Measurements from ENCODE around the gene RBPJ.

RBPJ gene

DNA sequence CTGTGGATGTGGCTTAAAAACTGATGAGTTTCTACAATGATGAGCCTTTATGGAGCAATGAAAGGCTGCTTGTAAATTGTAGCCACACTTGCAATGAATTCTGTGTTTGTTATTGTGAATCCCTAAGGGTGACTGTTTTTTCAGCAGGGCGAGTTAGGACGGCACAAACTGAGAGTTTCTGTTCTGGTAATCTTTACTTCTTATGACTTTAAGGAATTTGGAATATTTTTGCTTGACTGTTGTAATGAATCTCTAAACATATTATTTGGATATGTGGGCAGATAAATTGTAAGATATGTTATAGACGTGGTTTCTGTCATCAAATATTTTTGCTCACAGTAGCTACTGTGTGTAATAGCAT, 22.2 kb downstream of the RBPJ start:
- Histone ChIP-seq H3K9ac (ENCODE audit: low read length) (no peak overlapping the region), H3F3A (ENCODE audit: insufficient read depth, low read length) (no peaks in the 10 kb centered on the region), H2AFZ (ENCODE audit: low read length) (no peak overlapping the region), H4K20me1 (ENCODE audit: insufficient read depth, low read length) (no peaks in the 10 kb centered on the region), H3K4me1 (ENCODE audit: insufficient read depth, low read length, severe bottlenecking) (peaks cover 7% of the 10 kb centered on the region), H3K9me3 (ENCODE audit: low read length) (no peaks in the 10 kb centered on the region), H3K4me2 (ENCODE audit: low read length) (no peak overlapping the region), H3K27me3 (ENCODE audit: insufficient read depth, low read length) (no peaks in the 10 kb centered on the region), H3K4me3 (ENCODE audit: low read depth, low read length, poor library complexity, severe bottlenecking) (no peak overlapping the region), H3K9me2 (ENCODE audit: low read depth, low read length) (no peaks in the 10 kb centered on the region), H3K36me3 (ENCODE audit: insufficient read depth, low read length) (no peaks in the 10 kb centered on the region), H3K27ac (ENCODE audit: low read depth, low read length, poor library complexity, severe bottlenecking) (no peak overlapping the region), H3K79me2 (ENCODE audit: insufficient read depth, low read length) (peaks cover 15% of the 10 kb centered on the region; the same call in 1 of the 2 replicates)
- TF ChIP-seq EZH2 (IDR thresholded peaks at IDR 0.05; ENCODE audit: borderline replicate concordance, low read length) = no peak
- TF ChIP-seq, protein P1, sequence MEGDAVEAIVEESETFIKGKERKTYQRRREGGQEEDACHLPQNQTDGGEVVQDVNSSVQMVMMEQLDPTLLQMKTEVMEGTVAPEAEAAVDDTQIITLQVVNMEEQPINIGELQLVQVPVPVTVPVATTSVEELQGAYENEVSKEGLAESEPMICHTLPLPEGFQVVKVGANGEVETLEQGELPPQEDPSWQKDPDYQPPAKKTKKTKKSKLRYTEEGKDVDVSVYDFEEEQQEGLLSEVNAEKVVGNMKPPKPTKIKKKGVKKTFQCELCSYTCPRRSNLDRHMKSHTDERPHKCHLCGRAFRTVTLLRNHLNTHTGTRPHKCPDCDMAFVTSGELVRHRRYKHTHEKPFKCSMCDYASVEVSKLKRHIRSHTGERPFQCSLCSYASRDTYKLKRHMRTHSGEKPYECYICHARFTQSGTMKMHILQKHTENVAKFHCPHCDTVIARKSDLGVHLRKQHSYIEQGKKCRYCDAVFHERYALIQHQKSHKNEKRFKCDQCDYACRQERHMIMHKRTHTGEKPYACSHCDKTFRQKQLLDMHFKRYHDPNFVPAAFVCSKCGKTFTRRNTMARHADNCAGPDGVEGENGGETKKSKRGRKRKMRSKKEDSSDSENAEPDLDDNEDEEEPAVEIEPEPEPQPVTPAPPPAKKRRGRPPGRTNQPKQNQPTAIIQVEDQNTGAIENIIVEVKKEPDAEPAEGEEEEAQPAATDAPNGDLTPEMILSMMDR (IDR thresholded peaks at IDR 0.05; ENCODE audit: low read length) = no peak

GRCh38 chr4:26344901-26345564, 24.2 kb downstream of the RBPJ start:
- H3K27ac ChIP-seq (ENCODE audit: low read depth, low read length, poor library complexity, severe bottlenecking) = no peak overlapping the region

DNA sequence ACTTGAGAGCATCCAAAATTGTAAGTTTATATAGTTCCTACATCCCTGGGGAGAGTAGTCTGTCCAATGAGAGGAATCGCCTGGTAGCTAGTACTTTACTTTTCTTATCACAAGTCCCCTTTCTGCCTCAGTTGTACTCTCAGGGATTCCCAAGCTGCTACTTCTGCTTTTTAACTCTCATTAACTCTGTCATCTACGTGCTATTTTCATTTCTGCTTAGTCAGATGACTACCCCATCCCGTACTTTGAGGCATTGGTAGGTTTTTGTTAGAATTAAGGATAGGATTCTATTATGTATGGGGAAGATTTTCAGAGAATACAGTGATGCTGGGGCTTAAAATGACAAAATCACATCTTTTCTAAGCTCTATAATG, 24.7 kb downstream of the RBPJ start:
- peaks cover 30% of the 10 kb centered on the region for H3K79me2 ChIP-seq (ENCODE audit: insufficient read depth, low read length)
- no peaks in the 10 kb centered on the region for H3F3A ChIP-seq (ENCODE audit: insufficient read depth, low read length)
- H3K9me3 ChIP-seq (ENCODE audit: low read length) = no peaks in the 10 kb centered on the region
- no peak overlapping the region for H2AFZ ChIP-seq (ENCODE audit: low read length)
- H3K27ac ChIP-seq (ENCODE audit: low read depth, low read length, poor library complexity, severe bottlenecking) = no peak overlapping the region
- H3K4me2 ChIP-seq (ENCODE audit: low read length) = no peak overlapping the region
- H3K36me3 ChIP-seq (ENCODE audit: insufficient read depth, low read length) = no peaks in the 10 kb centered on the region
- no peak overlapping the region for H3K9ac ChIP-seq (ENCODE audit: low read length)
- no peaks in the 10 kb centered on the region for H3K27me3 ChIP-seq (ENCODE audit: insufficient read depth, low read length)
- H4K20me1 ChIP-seq (ENCODE audit: insufficient read depth, low read length) = no peaks in the 10 kb centered on the region
- peaks cover 7% of the 10 kb centered on the region for H3K4me1 ChIP-seq (ENCODE audit: insufficient read depth, low read length, severe bottlenecking)
- H3K9me2 ChIP-seq (ENCODE audit: low read depth, low read length) = no peaks in the 10 kb centered on the region
- H3K4me3 ChIP-seq (ENCODE audit: low read depth, low read length, poor library complexity, severe bottlenecking) = no peak overlapping the region
- no peak for TF ChIP-seq EZH2 (IDR thresholded peaks at IDR 0.05; ENCODE audit: borderline replicate concordance, low read length)
- TF ChIP-seq, protein P1 (IDR thresholded peaks at IDR 0.05; ENCODE audit: low read length) = no peak

More at GRCh38 chr4:26344901-26345564, 24.2 kb downstream of the RBPJ start:
- Histone ChIP-seq H3F3A (ENCODE audit: insufficient read depth, low read length) (no peaks in the 10 kb centered on the region), H4K20me1 (ENCODE audit: insufficient read depth, low read length) (no peaks in the 10 kb centered on the region), H3K27me3 (ENCODE audit: insufficient read depth, low read length) (no peaks in the 10 kb centered on the region), H3K36me3 (ENCODE audit: insufficient read depth, low read length) (no peaks in the 10 kb centered on the region), H3K9me2 (ENCODE audit: low read depth, low read length) (no peaks in the 10 kb centered on the region), H3K4me1 (ENCODE audit: insufficient read depth, low read length, severe bottlenecking) (peaks cover 7% of the 10 kb centered on the region), H3K79me2 (ENCODE audit: insufficient read depth, low read length) (peaks cover 25% of the 10 kb centered on the region), H3K4me2 (ENCODE audit: low read length) (no peak overlapping the region), H3K4me3 (ENCODE audit: low read depth, low read length, poor library complexity, severe bottlenecking) (no peak overlapping the region), H2AFZ (ENCODE audit: low read length) (no peak overlapping the region), H3K9me3 (ENCODE audit: low read length) (no peaks in the 10 kb centered on the region), H3K9ac (ENCODE audit: low read length) (no peak overlapping the region)
- no peak for TF ChIP-seq EZH2 (IDR thresholded peaks at IDR 0.05; ENCODE audit: borderline replicate concordance, low read length)
- TF ChIP-seq, protein P1 (IDR thresholded peaks at IDR 0.05; ENCODE audit: low read length) = no peak

Data from OCI-LY1 (cell line).